B cell (primary cell): ENCODE measurements around the gene TRIM9. TPM values are rescaled to one million over a fixed set of nuclear protein-coding genes. Genes with fewer than 3 reads are reported as not detected.

Source experiments
- ATAC-seq: fragments of 200-7000 bp; cut with Tn5 transposase; one replicate; pipeline ENCODE4 v1.10.0; 2021; ENCODE audit warnings: low read depth, mild to moderate bottlenecking, moderate number of reproducible peaks, moderate library complexity
- CTCF ChIA-PET: fragments of 350-600 bp; sonication (Branson Sonifier 250); formaldehyde crosslinking; loops from one replicate; lab custom pipeline; 2021; ENCODE audit warnings: antibody characterized with exemption, inconsistent platforms; lab: Charles Lee
- POLR2A ChIA-PET: fragments of 350-600 bp; sonication (Branson Sonifier 250); formaldehyde crosslinking; loops from one replicate; lab custom pipeline; 2021; ENCODE audit warnings: antibody characterized with exemption; lab: Charles Lee
- DNase-seq: peaks from one replicate; pipeline ENCODE4 v3.0.0; 2013
- H2AFZ ChIP-seq: 2 replicates; pipeline ENCODE4 v1.6.1; 2012; ENCODE audit warnings: mild to moderate bottlenecking, low read depth, low read length; ENCODE audit not compliant: insufficient read depth, poor library complexity, severe bottlenecking
- H3K27ac ChIP-seq, 2 donors: 1 replicate in 1 of 2; 2 replicates in 1 of 2; pipeline ENCODE4 v1.5.1; 2012 to 2013; ENCODE audit warnings: low read length in 2 of 2, mild to moderate bottlenecking in 2 of 2, moderate library complexity in 1 of 2
- H3K27me3 ChIP-seq, 4 experiments: fragments of 200-600 bp in 1 of 4; sonication (generic) in 1 of 4; replicated peaks in 1 of 4; 1 replicate in 2 of 4; 2 replicates in 2 of 4; pipeline versions ENCODE4 v1.6.1 to v1.7.0; 2013 to 2016; ENCODE audit warnings: low read length in 3 of 4, mild to moderate bottlenecking in 2 of 4, mixed read lengths in 1 of 4, moderate library complexity in 1 of 4; ENCODE audit not compliant: insufficient read depth in 4 of 4, control insufficient read depth in 3 of 4; ENCODE audit errors: control extremely low read depth in 1 of 4
- H3K36me3 ChIP-seq, 2 experiments: replicated peaks in 1 of 2; 1 replicate in 1 of 2; 2 replicates in 1 of 2; pipeline versions ENCODE4 v1.6.1 to v1.7.1; 2013; ENCODE audit warnings: low read length in 1 of 2; ENCODE audit not compliant: insufficient read depth in 2 of 2, control insufficient read depth in 1 of 2; ENCODE audit errors: control extremely low read depth in 1 of 2, extremely low read depth in 1 of 2
- H3K4me1 ChIP-seq, 2 donors: fragments of 200-600 bp in 1 of 2; sonication (generic) in 1 of 2; 1 replicate in 1 of 2; 2 replicates in 1 of 2; pipeline versions ENCODE4 v1.5.1 to v1.6.1; 2013 to 2017; ENCODE audit warnings: low read length in 2 of 2; ENCODE audit not compliant: control insufficient read depth in 2 of 2, insufficient read depth in 2 of 2
- H3K4me2 ChIP-seq: replicated peaks from 2 replicates; pipeline ENCODE3; 2012; ENCODE audit warnings: mild to moderate bottlenecking, low read depth, low read length; ENCODE audit not compliant: poor library complexity, severe bottlenecking
- H3K4me3 ChIP-seq, 5 experiments: fragments of 200-600 bp in 1 of 5; sonication (generic) in 1 of 5; 1 replicate in 3 of 5; 2 replicates in 2 of 5; pipeline versions ENCODE4 v1.5.1 to v1.7.0; 2011 to 2016; ENCODE audit warnings: low read length in 4 of 5, mild to moderate bottlenecking in 4 of 5, low read depth in 2 of 5, control low read depth in 1 of 5, moderate library complexity in 1 of 5; ENCODE audit not compliant: insufficient read depth in 1 of 5; ENCODE audit errors: control extremely low read depth in 1 of 5, extremely low read depth in 1 of 5
- H3K79me2 ChIP-seq: fragments of 200-600 bp; sonication (generic); one replicate; pipeline ENCODE4 v1.6.0; 2016; ENCODE audit warnings: low read length; ENCODE audit not compliant: control insufficient read depth, insufficient read depth
- H3K9ac ChIP-seq: fragments of 200-600 bp; sonication (generic); 2 replicates; pipeline ENCODE4 v1.6.1; 2017; ENCODE audit warnings: mild to moderate bottlenecking, low read length, moderate library complexity
- H3K9me3 ChIP-seq, 3 donors: one replicate each; pipeline versions ENCODE4 v1.6.1 to v1.7.1; 2013; ENCODE audit warnings: low read length in 2 of 3; ENCODE audit not compliant: control insufficient read depth in 2 of 3, insufficient read depth in 1 of 3; ENCODE audit errors: control extremely low read depth in 1 of 3
- H4K20me1 ChIP-seq: 2 replicates; pipeline ENCODE4 v1.6.0; 2012; ENCODE audit warnings: mild to moderate bottlenecking, low read length; ENCODE audit not compliant: insufficient read depth, control insufficient read depth, poor library complexity, severe bottlenecking
- H3K27ac Mint-ChIP-seq: one replicate; pipeline ENCODE4 v1.8.0; 2021; ENCODE audit warnings: mixed read lengths
- H3K27me3 Mint-ChIP-seq: one replicate; pipeline ENCODE4 v1.8.0; 2021; ENCODE audit warnings: mixed read lengths
- H3K4me1 Mint-ChIP-seq: one replicate; pipeline ENCODE4 v1.8.0; 2021; ENCODE audit warnings: mixed read lengths
- H3K4me3 Mint-ChIP-seq: one replicate; pipeline ENCODE4 v1.8.0; 2021; ENCODE audit warnings: mixed read lengths
- H3K9me3 Mint-ChIP-seq: one replicate; pipeline ENCODE4 v1.8.0; 2022; ENCODE audit warnings: mixed read lengths; ENCODE audit not compliant: insufficient read depth
- CTCF ChIP-seq: fragments of 200-600 bp; IDR thresholded peaks from one replicate; pipeline ENCODE4 v1.8.0; 2022; ENCODE audit warnings: antibody characterized with exemption, mild to moderate bottlenecking
- EZH2 ChIP-seq: IDR thresholded peaks from 2 replicates; pipeline ENCODE4 v1.6.1; 2012; ENCODE audit warnings: borderline replicate concordance, low read depth, mild to moderate bottlenecking, moderate library complexity, low read length; ENCODE audit not compliant: insufficient read depth, poor library complexity, severe bottlenecking
- WGBS: methylation state at CpG from one replicate; pipeline ENCODE4 v1.1.5; 2013; ENCODE audit warnings: missing lambda C conversion rate; ENCODE audit not compliant: insufficient coverage; 5-methylcytosine and 5-hydroxymethylcytosine counted together
- intact Hi-C: fragments of 100-400 bp; cut with micrococcal nuclease; formaldehyde crosslinking; loops from one replicate; pipeline ENCODE4 v1.10.0; 2022
- polyA plus RNA-seq: library from polyadenylated mRNA; depleted of rRNA; stranded (reverse); fragments of >200 nt; gene quantifications from 2 replicates; pipeline ENCODE4 v1.2.3, GENCODE V29; 2012
- total RNA-seq, 2 donors: library from RNA; stranded (reverse); fragments of 120-200 nt in 1 of 2; gene quantifications; 1 replicate in 1 of 2; 2 replicates in 1 of 2; pipeline versions ENCODE4 v1.2.3 to v1.2.4, GENCODE V29; 2013 to 2022

TRIM9 gene
- total and polyA plus RNA-seq, 2 donors (not counting 1 experiment from before 2014, with no cell fraction given): 0.24 to 0.32 TPM

DNA sequence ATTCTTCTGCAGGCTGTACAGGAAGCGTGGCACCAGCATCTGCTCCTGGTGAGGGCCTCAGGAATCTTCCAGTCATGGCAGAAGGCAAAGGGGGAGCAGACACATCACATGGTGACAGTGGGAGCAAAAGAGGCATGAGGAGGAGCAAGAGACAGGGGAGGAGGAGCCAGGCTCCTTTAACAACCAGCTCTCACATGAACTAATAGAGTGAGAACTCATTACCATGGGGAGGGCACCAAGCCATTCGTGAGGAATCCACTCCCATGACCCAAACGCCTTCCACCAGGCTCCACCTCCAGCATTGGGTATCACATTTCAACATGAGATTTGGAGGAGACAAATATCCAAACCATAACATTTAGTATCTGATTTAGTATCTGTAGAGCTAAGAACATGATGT lies 14.7 kb upstream of the TRIM9 start:
- POLR2A ChIA-PET: no interaction called here
- Histone ChIP-seq H3K79me2 (no peaks in the 10 kb centered on the region), H3K4me2 (no peak overlapping the region), H3K9me3 (no peaks in the 10 kb centered on the region), H3K36me3 (no peaks in the 10 kb centered on the region), H3K9ac (no peak overlapping the region), H3K27ac (no peak overlapping the region), H3K27me3 (peaks cover 0 to 4% (median 0%) of the 10 kb centered on the region in 4 experiments), H4K20me1 (no peaks in the 10 kb centered on the region), H2AFZ (no peak overlapping the region), H3K4me1 (peaks cover 0 to 4% of the 10 kb centered on the region in 2 donors), H3K4me3 (no peak overlapping the region)
- DNase-seq (no peak), ATAC-seq (no peak)
- Mint-ChIP-seq H3K27me3 (peaks cover 13% of the 10 kb centered on the region), H3K4me3 (no peak overlapping the region), H3K27ac (no peak overlapping the region), H3K4me1 (peaks cover 3% of the 10 kb centered on the region), H3K9me3 (no peaks in the 10 kb centered on the region)
- CTCF ChIA-PET: interaction anchor here (0.6 kb wide), 1 partner anchor 671 kb away, joined by 3 read pairs; no protein-coding TSS in a partner anchor
- intact Hi-C loops: no loop called here
- WGBS: 89% methylated on average over 1 of the region's 3 CpGs
- TF ChIP-seq CTCF (no peak), EZH2 (no peak)

- no CpG with 5 or more reads among the region's 1 CpG for WGBS
These were observed 12.9 kb upstream of the TRIM9 start for GRCh38 chr14:51107801-51108200.

More at GRCh38 chr14:51107801-51108200, 12.9 kb upstream of the TRIM9 start:
- H3K27me3 ChIP-seq: peaks cover 0 to 4% (median 0%) of the 10 kb centered on the region in 4 experiments
- no peak overlapping the region for H3K27ac Mint-ChIP-seq
- H3K9me3 Mint-ChIP-seq: no peaks in the 10 kb centered on the region
- H3K4me2 ChIP-seq: no peak overlapping the region
- no peak overlapping the region for H3K4me3 ChIP-seq
- H3K4me1 Mint-ChIP-seq: peaks cover 3% of the 10 kb centered on the region
- no peak overlapping the region for H3K27ac ChIP-seq
- no peaks in the 10 kb centered on the region for H3K36me3 ChIP-seq
- no peaks in the 10 kb centered on the region for H3K9me3 ChIP-seq
- H3K27me3 Mint-ChIP-seq: peaks cover 13% of the 10 kb centered on the region
- ATAC-seq (no peak), DNase-seq (no peak)
- ChIA-PET CTCF (interaction anchor here (0.6 kb wide), 1 partner anchor 1383 kb away, joined by 6 read pairs; no protein-coding TSS in a partner anchor), POLR2A (no interaction called here)
- H3K4me1 ChIP-seq: peaks cover 0 to 4% of the 10 kb centered on the region in 2 donors
- H4K20me1 ChIP-seq: no peaks in the 10 kb centered on the region
- H2AFZ ChIP-seq: no peak overlapping the region
- H3K79me2 ChIP-seq: no peaks in the 10 kb centered on the region
- H3K9ac ChIP-seq: no peak overlapping the region
- intact Hi-C loops: no loop called here
- TF ChIP-seq CTCF (no peak), EZH2 (no peak)
- no peak overlapping the region for H3K4me3 Mint-ChIP-seq
